Trophoblast cell (in vitro differentiated cells and primary cell): ENCODE results near the gene MYRIP.

Experiments
- DNase-seq, 2 donors: peaks; one replicate each; pipeline ENCODE4 v3.0.0-alpha.2; 2016
- H2AFZ ChIP-seq: 2 replicates; pipeline ENCODE4 v1.6.1; 2013; ENCODE audit warnings: low read length, moderate library complexity, mild to moderate bottlenecking; ENCODE audit not compliant: insufficient read depth, poor library complexity
- H2AK5ac ChIP-seq: 2 replicates; pipeline ENCODE4 v1.6.1; 2013; ENCODE audit warnings: mild to moderate bottlenecking, low read length
- H2BK120ac ChIP-seq: 2 replicates; pipeline ENCODE4 v1.6.1; 2013; ENCODE audit warnings: low read length, mild to moderate bottlenecking, moderate library complexity; ENCODE audit not compliant: insufficient read depth, poor library complexity
- H2BK12ac ChIP-seq: 2 replicates; pipeline ENCODE4 v1.6.1; 2013; ENCODE audit warnings: mild to moderate bottlenecking, low read length, moderate library complexity
- H2BK5ac ChIP-seq: 2 replicates; pipeline ENCODE4 v1.6.1; 2013; ENCODE audit warnings: low read length, low read depth, moderate library complexity, mild to moderate bottlenecking; ENCODE audit not compliant: poor library complexity
- H3K14ac ChIP-seq: 2 replicates; pipeline ENCODE4 v1.6.1; 2013; ENCODE audit warnings: mild to moderate bottlenecking, low read length
- H3K18ac ChIP-seq: 2 replicates; pipeline ENCODE4 v1.6.1; 2013; ENCODE audit warnings: mild to moderate bottlenecking, low read length
- H3K23ac ChIP-seq: 2 replicates; pipeline ENCODE4 v1.6.1; 2013; ENCODE audit warnings: low read length
- H3K27ac ChIP-seq: 2 replicates; pipeline ENCODE4 v1.5.1; 2013; ENCODE audit warnings: low read depth, mild to moderate bottlenecking, inconsistent platforms, low read length, moderate library complexity
- H3K27me3 ChIP-seq: 2 replicates; pipeline ENCODE4 v1.6.1; 2013; ENCODE audit warnings: inconsistent platforms, mild to moderate bottlenecking, low read length, moderate library complexity; ENCODE audit not compliant: insufficient read depth
- H3K36me3 ChIP-seq, 2 experiments: 1 replicate in 1 of 2; 2 replicates in 1 of 2; pipeline ENCODE4 v1.6.1; 2013; ENCODE audit warnings: low read length in 2 of 2, mild to moderate bottlenecking in 2 of 2, moderate library complexity in 1 of 2; ENCODE audit not compliant: insufficient read depth in 2 of 2, control insufficient read depth in 1 of 2
- H3K4ac ChIP-seq: 2 replicates; pipeline ENCODE4 v1.6.1; 2013; ENCODE audit warnings: low read depth, mild to moderate bottlenecking, low read length, moderate library complexity
- H3K4me1 ChIP-seq, 2 experiments: 1 replicate in 1 of 2; 2 replicates in 1 of 2; pipeline ENCODE4 v1.6.1; 2013; ENCODE audit warnings: low read length in 2 of 2, mild to moderate bottlenecking in 2 of 2, moderate library complexity in 1 of 2; ENCODE audit not compliant: insufficient read depth in 2 of 2, control insufficient read depth in 1 of 2
- H3K4me2 ChIP-seq: 2 replicates; pipeline ENCODE4 v1.6.1; 2013; ENCODE audit warnings: inconsistent platforms, mild to moderate bottlenecking, low read length, moderate library complexity
- H3K4me3 ChIP-seq: 2 replicates; pipeline ENCODE4 v1.5.1; 2013; ENCODE audit warnings: mild to moderate bottlenecking, low read depth, low read length, inconsistent platforms
- H3K79me1 ChIP-seq: one replicate; pipeline ENCODE4 v1.6.1; 2013; ENCODE audit warnings: low read length
- H3K79me2 ChIP-seq: 2 replicates; pipeline ENCODE4 v1.6.1; 2013; ENCODE audit warnings: low read length, mild to moderate bottlenecking; ENCODE audit not compliant: control insufficient read depth, insufficient read depth, poor library complexity
- H3K9ac ChIP-seq: 2 replicates; pipeline ENCODE4 v1.6.1; 2013; ENCODE audit warnings: mild to moderate bottlenecking, low read length
- H3K9me3 ChIP-seq: 2 replicates; pipeline ENCODE4 v1.6.1; 2013; ENCODE audit warnings: low read depth, mild to moderate bottlenecking, control low read depth, inconsistent platforms, low read length; ENCODE audit not compliant: insufficient read depth
- H4K12ac ChIP-seq: 2 replicates; pipeline ENCODE4 v1.6.1; 2013; ENCODE audit warnings: low read depth, mild to moderate bottlenecking, low read length, moderate library complexity
- H4K8ac ChIP-seq: 2 replicates; pipeline ENCODE4 v1.6.1; 2013; ENCODE audit warnings: low read depth, mild to moderate bottlenecking, low read length, moderate library complexity
- H4K91ac ChIP-seq: one replicate; pipeline ENCODE4 v1.6.1; 2013; ENCODE audit warnings: low read depth, mild to moderate bottlenecking, low read length, moderate library complexity
- WGBS: extraction: QIAGEN DNeasy Blood & Tissue Kit; methylation state at CpG from one replicate; pipeline ENCODE4 v1.1.7; 2013; ENCODE audit warnings: missing lambda C conversion rate; ENCODE audit not compliant: insufficient read length, insufficient coverage; ENCODE audit errors: extremely low coverage; 5-methylcytosine and 5-hydroxymethylcytosine counted together

The MYRIP gene

DNA sequence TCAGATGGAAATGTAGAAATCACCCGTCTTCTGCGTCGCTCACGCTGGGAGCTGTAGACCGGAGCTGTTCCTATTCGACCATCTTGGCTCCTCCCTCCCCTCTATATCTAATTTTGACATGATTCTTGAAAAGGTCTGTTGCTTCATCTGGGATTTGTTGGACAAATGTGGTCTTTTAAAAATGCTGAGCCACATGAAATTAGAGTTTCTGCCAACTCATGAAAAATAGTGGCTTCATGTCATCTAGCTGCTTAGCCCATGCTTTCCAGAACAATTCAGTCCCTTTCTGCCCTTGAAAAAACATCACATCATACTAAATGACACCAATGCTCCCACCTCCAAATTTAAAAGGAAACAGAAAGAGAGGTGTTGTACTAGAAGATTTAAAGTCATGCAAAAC is 351.5 kb downstream of the MYRIP start:
- Histone ChIP-seq H4K91ac (no peak overlapping the region), H3K4me1 (no peaks in the 10 kb centered on the region), H2BK5ac (no peak overlapping the region), H3K23ac (no peak overlapping the region), H3K9me3 (peaks cover 3% of the 10 kb centered on the region), H2BK120ac (no peak overlapping the region), H3K14ac (no peak overlapping the region), H2AFZ (no peak overlapping the region), H4K12ac (no peak overlapping the region), H4K8ac (no peak overlapping the region), H2AK5ac (no peak overlapping the region), H3K9ac (no peak overlapping the region), H3K4me3 (no peak overlapping the region), H3K27ac (no peak overlapping the region), H3K4me2 (no peak overlapping the region), H3K27me3 (no peaks in the 10 kb centered on the region), H3K36me3 (no peaks in the 10 kb centered on the region), H2BK12ac (no peak overlapping the region), H3K18ac (no peak overlapping the region), H3K79me1 (no peaks in the 10 kb centered on the region), H3K79me2 (no peaks in the 10 kb centered on the region), H3K4ac (no peak overlapping the region)
- no CpG with 5 or more reads among the region's 6 CpGs for WGBS
- no peak for DNase-seq

GRCh38 chr3:40162616-40163015 is 353.2 kb downstream of the MYRIP start:
- H3K23ac ChIP-seq: no peak overlapping the region
- no peak overlapping the region for H4K8ac ChIP-seq
- H3K18ac ChIP-seq: no peak overlapping the region
- H2BK120ac ChIP-seq: no peak overlapping the region
- H3K14ac ChIP-seq: no peak overlapping the region
- H2BK12ac ChIP-seq: no peak overlapping the region
- no peak overlapping the region for H3K4me2 ChIP-seq
- H3K4me1 ChIP-seq: no peaks in the 10 kb centered on the region
- H2AFZ ChIP-seq: no peak overlapping the region
- peaks cover 3% of the 10 kb centered on the region for H3K9me3 ChIP-seq
- no peak overlapping the region for H4K12ac ChIP-seq
- peak in 1 of 2 donors; percentile 3 for DNase-seq
- H3K79me1 ChIP-seq: no peaks in the 10 kb centered on the region
- H3K4me3 ChIP-seq: no peak overlapping the region
- no peak overlapping the region for H4K91ac ChIP-seq
- no peaks in the 10 kb centered on the region for H3K27me3 ChIP-seq
- H3K27ac ChIP-seq: no peak overlapping the region
- no peak overlapping the region for H2AK5ac ChIP-seq
- no peaks in the 10 kb centered on the region for H3K79me2 ChIP-seq
- H3K36me3 ChIP-seq: no peaks in the 10 kb centered on the region
- H2BK5ac ChIP-seq: no peak overlapping the region
- no peak overlapping the region for H3K4ac ChIP-seq
- no peak overlapping the region for H3K9ac ChIP-seq

- Histone ChIP-seq H2AFZ (no peak overlapping the region), H3K36me3 (no peaks in the 10 kb centered on the region), H3K14ac (no peak overlapping the region), H3K79me1 (no peaks in the 10 kb centered on the region), H3K4me2 (no peak overlapping the region), H3K27ac (no peak overlapping the region), H3K9ac (no peak overlapping the region), H3K4me3 (no peak overlapping the region), H4K12ac (no peak overlapping the region), H2BK120ac (no peak overlapping the region), H2BK5ac (no peak overlapping the region), H4K8ac (no peak overlapping the region), H3K27me3 (no peaks in the 10 kb centered on the region), H3K9me3 (no peaks in the 10 kb centered on the region), H4K91ac (no peak overlapping the region), H2AK5ac (no peak overlapping the region), H3K4ac (no peak overlapping the region), H3K4me1 (no peaks in the 10 kb centered on the region), H3K23ac (no peak overlapping the region), H2BK12ac (no peak overlapping the region), H3K18ac (no peak overlapping the region), H3K79me2 (no peaks in the 10 kb centered on the region)
- DNase-seq: no peak
- WGBS: no CpG with 5 or more reads among the region's 2 CpGs
Observed at GRCh38 chr3:40166997-40167396, 357.6 kb downstream of the MYRIP start.

DNA sequence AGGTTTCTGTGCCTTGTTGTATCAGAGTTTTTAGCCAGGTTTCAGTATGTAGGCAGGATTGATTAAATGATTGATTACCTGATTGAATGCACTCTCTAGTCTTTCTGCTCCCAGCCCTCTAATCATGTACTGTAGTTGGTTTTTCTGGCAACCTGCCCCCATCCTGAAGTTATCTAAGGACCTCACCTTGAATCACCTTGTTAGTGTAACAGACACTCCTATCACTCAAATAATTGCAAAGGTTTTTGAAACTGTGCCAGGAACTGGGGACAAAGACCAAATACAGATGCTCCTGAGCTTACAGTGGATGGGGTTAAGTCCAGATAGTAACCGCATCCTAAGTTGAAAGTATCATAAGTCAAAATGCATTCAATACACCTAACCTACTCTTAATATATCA is 358.5 kb downstream of the MYRIP start:
- H3K36me3 ChIP-seq: no peaks in the 10 kb centered on the region
- H3K27ac ChIP-seq: no peak overlapping the region
- no peak overlapping the region for H4K91ac ChIP-seq
- no peak overlapping the region for H3K23ac ChIP-seq
- H2BK5ac ChIP-seq: no peak overlapping the region
- H3K79me2 ChIP-seq: no peaks in the 10 kb centered on the region
- no peak overlapping the region for H3K4me3 ChIP-seq
- H3K9me3 ChIP-seq: no peaks in the 10 kb centered on the region
- no peak overlapping the region for H4K12ac ChIP-seq
- no peak overlapping the region for H2AK5ac ChIP-seq
- H3K9ac ChIP-seq: no peak overlapping the region
- H2AFZ ChIP-seq: no peak overlapping the region
- H3K4me1 ChIP-seq: no peaks in the 10 kb centered on the region
- H3K4ac ChIP-seq: no peak overlapping the region
- H3K4me2 ChIP-seq: no peak overlapping the region
- no peak for DNase-seq
- no peak overlapping the region for H4K8ac ChIP-seq
- no peak overlapping the region for H2BK12ac ChIP-seq
- no peak overlapping the region for H2BK120ac ChIP-seq
- H3K27me3 ChIP-seq: no peaks in the 10 kb centered on the region
- no peaks in the 10 kb centered on the region for H3K79me1 ChIP-seq
- H3K18ac ChIP-seq: no peak overlapping the region
- WGBS: no CpG with 5 or more reads among the region's 1 CpG
- no peak overlapping the region for H3K14ac ChIP-seq
